Measurements from ENCODE around the gene ZNF275. TPM values are rescaled to one million over a fixed set of nuclear protein-coding genes. Genes with fewer than 3 reads are reported as not detected.

ZNF275 gene
- total RNA-seq, 4 donors from 2014 or later: 13.6 to 20.1 (median 16.2) TPM

- Histone ChIP-seq H3K36me3 (peaks cover 0 to 47% of the 10 kb centered on the region in 2 donors), H3K9me3 (no peaks in the 10 kb centered on the region), H3K27me3 (no peaks in the 10 kb centered on the region), H3K4me3 (no peak overlapping the region), H3K27ac (no peak overlapping the region), H3K4me1 (peaks cover 0 to 7% (median 0%) of the 10 kb centered on the region in 3 donors)
- ATAC-seq: no peak
- no peak for TF ChIP-seq CTCF (IDR thresholded peaks at IDR 0.05)
- no peak for TF ChIP-seq POLR2AphosphoS5 (IDR thresholded peaks at IDR 0.05)
- TF ChIP-seq POLR2A (IDR thresholded peaks at IDR 0.05): no peak
- TF ChIP-seq EP300 (IDR thresholded peaks at IDR 0.05): no peak
- 17 to 69% methylated on average over 5 to 9 of the region's 9 CpGs for WGBS, 2 donors (ENCODE audit: low coverage in 1 of 2)
These were observed 9.0 kb downstream of the ZNF275 start for GRCh38 chrX:153342762-153343558.

GRCh38 chrX:153343674-153344073, 9.7 kb downstream of the ZNF275 start:
- H3K4me1 ChIP-seq: peaks cover 0 to 7% (median 0%) of the 10 kb centered on the region in 3 donors
- no peak for TF ChIP-seq POLR2AphosphoS5 (IDR thresholded peaks at IDR 0.05)
- TF ChIP-seq EP300 (IDR thresholded peaks at IDR 0.05): no peak
- no peak for TF ChIP-seq CTCF (IDR thresholded peaks at IDR 0.05)
- no peak for TF ChIP-seq POLR2A (IDR thresholded peaks at IDR 0.05)
- H3K9me3 ChIP-seq: no peaks in the 10 kb centered on the region
- H3K36me3 ChIP-seq: peaks cover 0 to 54% of the 10 kb centered on the region in 2 donors
- ATAC-seq: no peak
- no peaks in the 10 kb centered on the region for H3K27me3 ChIP-seq
- no peak overlapping the region for H3K27ac ChIP-seq
- 43% methylated on average over 1 of the region's 2 CpGs; no CpG with 5 or more reads in 1 of the 2 donors for WGBS, 2 donors (ENCODE audit: low coverage in 1 of 2)
- no peak overlapping the region for H3K4me3 ChIP-seq

- no peak for ATAC-seq
- H3K4me1 ChIP-seq: peaks cover 0 to 3% (median 0%) of the 10 kb centered on the region in 3 donors
- no peak overlapping the region for H3K27ac ChIP-seq
- TF ChIP-seq POLR2A (IDR thresholded peaks at IDR 0.05): no peak
- no peak for TF ChIP-seq CTCF (IDR thresholded peaks at IDR 0.05)
- no peak for TF ChIP-seq POLR2AphosphoS5 (IDR thresholded peaks at IDR 0.05)
- no peak for TF ChIP-seq EP300 (IDR thresholded peaks at IDR 0.05)
- no peak overlapping the region for H3K4me3 ChIP-seq
- no CpG with 5 or more reads among the region's 38 CpGs for WGBS, 2 donors (ENCODE audit: low coverage in 1 of 2)
- no peaks in the 10 kb centered on the region for H3K27me3 ChIP-seq
- peaks cover 0 to 68% of the 10 kb centered on the region in 2 donors for H3K36me3 ChIP-seq
- H3K9me3 ChIP-seq: no peaks in the 10 kb centered on the region
These were observed 13.6 kb downstream of the ZNF275 start for GRCh38 chrX:153347530-153347929.

GRCh38 chrX:153348421-153348820, 14.5 kb downstream of the ZNF275 start:
- no peaks in the 10 kb centered on the region for H3K4me1 ChIP-seq
- no peak for TF ChIP-seq CTCF (IDR thresholded peaks at IDR 0.05)
- TF ChIP-seq POLR2AphosphoS5 (IDR thresholded peaks at IDR 0.05): no peak
- no peak for TF ChIP-seq POLR2A (IDR thresholded peaks at IDR 0.05)
- no peak for TF ChIP-seq EP300 (IDR thresholded peaks at IDR 0.05)
- no peak for ATAC-seq
- no peak overlapping the region for H3K27ac ChIP-seq
- H3K27me3 ChIP-seq: no peaks in the 10 kb centered on the region
- 79 to 93% methylated on average over 7 to 8 of the region's 8 CpGs for WGBS, 2 donors (ENCODE audit: low coverage in 1 of 2)
- no peak overlapping the region for H3K4me3 ChIP-seq
- no peaks in the 10 kb centered on the region for H3K9me3 ChIP-seq
- peaks cover 0 to 68% of the 10 kb centered on the region in 2 donors for H3K36me3 ChIP-seq

- 73% methylated on average over 2 of the region's 5 CpGs; no CpG with 5 or more reads in 1 of the 2 donors for WGBS, 2 donors (ENCODE audit: low coverage in 1 of 2)
- Histone ChIP-seq H3K36me3 (peaks cover 0 to 54% of the 10 kb centered on the region in 2 donors), H3K4me1 (no peaks in the 10 kb centered on the region), H3K27ac (no peak overlapping the region), H3K9me3 (no peaks in the 10 kb centered on the region), H3K27me3 (no peaks in the 10 kb centered on the region), H3K4me3 (no peak overlapping the region)
- TF ChIP-seq POLR2A (IDR thresholded peaks at IDR 0.05): no peak
- TF ChIP-seq POLR2AphosphoS5 (IDR thresholded peaks at IDR 0.05): no peak
- no peak for TF ChIP-seq CTCF (IDR thresholded peaks at IDR 0.05)
- no peak for TF ChIP-seq EP300 (IDR thresholded peaks at IDR 0.05)
- no peak for ATAC-seq
These were observed 16.0 kb downstream of the ZNF275 start for GRCh38 chrX:153349952-153350351.

All from gastroesophageal sphincter (tissue), 4 donors.